ENCODE results near the gene IFT80.

IFT80 gene

DNA sequence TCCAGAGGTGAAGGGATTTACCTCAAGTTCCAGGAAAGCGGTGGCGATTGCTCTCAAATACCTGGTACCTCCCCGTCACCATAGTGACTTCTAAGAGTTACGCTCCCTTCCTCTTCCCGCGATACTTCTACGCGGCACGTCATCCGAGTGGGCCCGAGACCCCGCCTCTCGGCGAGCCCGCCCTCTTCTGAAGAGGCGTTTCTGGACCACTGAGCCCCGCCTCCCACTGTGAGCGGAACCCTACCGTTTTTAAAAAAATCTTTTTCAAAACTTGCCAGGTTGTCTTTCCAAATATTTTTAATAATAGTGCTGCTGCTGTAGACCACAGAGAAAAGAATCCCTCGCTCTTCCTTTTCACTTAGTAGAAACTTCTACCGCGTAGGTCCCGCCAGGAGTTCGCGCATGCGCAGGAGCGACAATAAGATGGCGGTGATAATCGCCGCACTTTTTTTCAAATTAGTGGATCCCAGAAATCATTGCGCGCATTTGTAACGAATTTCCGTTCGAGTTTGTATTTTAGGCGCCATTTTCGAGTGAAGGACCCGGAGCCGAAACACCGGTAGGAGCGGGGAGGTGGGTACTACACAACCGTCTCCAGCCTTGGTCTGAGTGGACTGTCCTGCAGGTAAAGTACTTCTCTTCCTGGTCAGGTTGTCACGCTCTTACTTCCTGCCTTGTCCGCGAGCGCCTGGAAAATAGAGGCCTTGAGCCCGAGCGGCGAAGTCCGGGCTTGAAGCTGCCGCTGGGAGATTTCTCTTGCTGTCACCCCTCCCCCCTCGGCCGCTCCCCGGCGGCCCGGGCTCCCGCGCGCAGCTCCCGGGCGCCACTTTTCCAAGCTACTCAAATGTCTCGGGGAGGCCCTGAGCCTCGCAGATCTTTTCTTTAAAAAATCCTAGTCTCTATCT, at the start of gene IFT80, which contains the start of gene SMC4:
IFT80 (minus strand) TSS at position 101 of the 905 bp plus-strand sequence. CDS start 14,625 bp downstream, outside the sequence.
SMC4 (plus strand) TSS at position 526 of the 905 bp plus-strand sequence. CDS start 1,177 bp downstream, outside the sequence.
- FAIRE-seq: peak; percentile 93

DNA sequence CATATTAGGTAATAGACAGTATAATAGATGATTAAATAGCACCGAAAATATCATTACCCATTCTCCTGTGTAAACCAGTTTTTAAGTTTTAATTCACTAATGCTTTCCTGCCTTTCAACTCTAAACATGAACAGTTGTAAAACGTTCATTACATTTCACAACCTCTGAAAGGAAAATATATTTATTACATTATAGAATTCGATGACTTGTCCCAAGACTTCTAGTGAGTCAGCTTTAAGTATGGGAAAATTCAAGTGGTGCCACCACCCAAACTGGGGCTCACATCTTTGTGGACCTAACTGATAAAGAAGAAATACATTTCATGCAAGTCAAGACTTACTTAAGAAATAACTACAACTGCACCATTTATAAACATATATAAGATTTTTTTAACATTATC, 48.5 kb upstream of the IFT80 start:
- no peak for FAIRE-seq

DNA sequence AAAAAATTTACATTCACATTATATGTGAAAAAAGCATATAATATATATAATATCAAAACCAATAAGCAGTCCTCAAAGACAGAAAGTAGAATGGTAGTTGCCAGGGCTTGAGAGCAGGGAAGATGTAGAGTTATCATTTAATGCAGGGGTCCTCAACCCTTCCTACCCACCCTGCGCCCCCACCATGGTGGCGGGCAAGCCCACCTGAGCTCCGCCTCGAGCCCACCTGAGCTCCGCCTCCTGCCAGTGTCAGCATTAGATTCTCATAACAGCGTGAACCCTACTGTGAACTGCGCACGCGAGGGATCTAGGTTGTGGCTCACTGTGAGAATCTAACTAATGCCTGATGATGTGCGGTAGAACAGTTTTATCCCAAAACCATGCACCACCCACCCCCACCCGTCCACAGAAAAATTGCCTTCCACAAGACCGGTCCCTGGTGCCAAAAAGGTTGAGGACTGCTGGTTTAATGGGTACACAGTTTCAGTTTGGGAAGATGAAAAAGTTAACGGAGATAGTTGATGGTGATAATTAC, 47.6 kb upstream of the IFT80 start:
- no peak for FAIRE-seq

DNA sequence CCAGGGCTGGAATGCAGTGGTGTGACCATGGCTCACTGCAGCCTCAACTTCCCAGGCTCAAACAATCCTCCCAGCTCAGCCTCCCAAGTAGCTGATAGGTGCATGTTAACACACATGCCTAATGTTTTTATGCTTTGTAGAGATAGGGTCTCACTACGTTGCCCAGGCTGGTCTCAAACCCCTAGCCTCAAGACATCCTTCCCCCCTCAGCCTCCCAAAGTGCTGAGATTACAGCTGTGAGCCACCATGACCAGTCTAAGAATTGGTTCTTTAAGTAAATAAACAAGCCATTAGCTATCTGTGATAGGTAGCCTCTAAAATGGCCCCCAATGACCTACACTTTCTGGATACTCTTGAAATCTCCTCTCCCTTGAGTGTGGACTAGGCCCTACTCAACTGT, 46.8 kb upstream of the IFT80 start:
- FAIRE-seq: no peak

DNA sequence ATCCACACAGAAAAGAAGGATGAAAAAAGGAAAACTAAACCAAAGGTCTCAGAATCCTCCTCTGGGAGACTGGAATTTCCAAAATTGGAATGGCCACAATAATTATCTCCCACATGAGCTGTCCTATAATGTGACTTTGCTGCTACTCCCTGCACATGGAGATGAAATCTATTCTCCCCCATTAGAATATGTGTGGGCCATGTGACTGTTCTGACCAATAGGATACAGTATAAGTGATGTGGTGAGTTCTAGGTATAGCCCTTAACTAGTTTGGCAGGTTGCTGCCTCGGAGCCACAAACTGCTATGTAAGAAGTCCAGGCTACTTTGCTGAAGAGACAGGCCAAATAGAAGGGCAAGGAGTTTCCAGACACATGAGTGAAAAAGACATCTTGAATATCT, 45.4 kb upstream of the IFT80 start:
- no peak for FAIRE-seq

DNA sequence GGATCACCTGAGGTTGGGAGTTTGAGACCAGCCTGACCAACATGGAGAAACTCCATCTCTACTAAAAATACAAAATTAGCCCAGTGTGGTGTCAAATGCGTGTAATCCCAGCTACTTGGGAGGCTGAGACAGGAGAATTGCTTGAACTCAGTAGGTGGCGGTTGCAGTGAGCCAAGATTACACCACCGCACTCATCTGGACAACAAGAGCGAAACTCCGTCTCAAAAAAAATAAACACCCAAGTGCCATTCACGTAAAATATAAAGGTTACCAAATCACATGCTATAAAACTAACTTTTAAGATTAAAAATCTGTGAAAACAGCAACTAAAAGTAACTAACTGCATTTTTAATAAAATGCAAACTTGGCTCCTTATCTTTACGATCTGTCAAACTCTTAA, 41.7 kb upstream of the IFT80 start:
- no peak for FAIRE-seq

DNA sequence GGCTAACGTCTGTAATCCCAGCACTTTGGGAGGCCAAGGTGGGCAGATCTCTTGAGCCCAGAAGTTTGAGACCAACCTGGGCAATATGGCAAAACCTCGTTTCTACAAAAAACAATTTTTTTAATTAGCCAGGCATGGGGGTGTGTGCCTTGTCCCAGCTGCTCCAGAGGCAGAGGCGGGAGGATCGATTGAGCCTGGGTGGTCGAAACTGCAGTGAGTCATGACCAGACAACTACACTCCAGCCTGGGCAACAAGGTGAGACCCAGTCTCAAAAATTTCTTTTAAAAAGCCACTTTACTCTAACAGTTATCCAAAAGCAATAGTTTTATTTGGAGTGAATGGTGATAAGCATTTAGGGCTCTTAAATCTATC, 38.0 kb upstream of the IFT80 start:
- FAIRE-seq: no peak

DNA sequence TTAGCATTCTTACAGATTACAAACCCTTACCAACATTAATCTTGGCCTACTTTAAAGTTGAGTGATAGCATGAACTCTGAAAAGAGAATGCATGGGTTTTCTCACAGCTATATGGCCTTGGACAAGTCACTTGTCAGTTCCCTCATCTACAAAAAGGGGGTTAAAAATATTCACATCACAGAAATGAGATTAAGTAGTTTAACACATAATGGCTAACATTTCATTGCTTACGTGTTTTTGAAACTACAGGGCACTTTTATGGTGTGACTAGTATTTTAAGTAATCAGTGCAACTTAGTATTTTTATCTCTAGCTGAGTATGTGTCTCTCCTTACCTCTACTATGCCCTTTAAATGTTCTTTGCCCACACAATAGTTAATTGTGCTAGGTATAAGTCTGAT, 36.7 kb upstream of the IFT80 start:
- FAIRE-seq: peak; percentile 51

DNA sequence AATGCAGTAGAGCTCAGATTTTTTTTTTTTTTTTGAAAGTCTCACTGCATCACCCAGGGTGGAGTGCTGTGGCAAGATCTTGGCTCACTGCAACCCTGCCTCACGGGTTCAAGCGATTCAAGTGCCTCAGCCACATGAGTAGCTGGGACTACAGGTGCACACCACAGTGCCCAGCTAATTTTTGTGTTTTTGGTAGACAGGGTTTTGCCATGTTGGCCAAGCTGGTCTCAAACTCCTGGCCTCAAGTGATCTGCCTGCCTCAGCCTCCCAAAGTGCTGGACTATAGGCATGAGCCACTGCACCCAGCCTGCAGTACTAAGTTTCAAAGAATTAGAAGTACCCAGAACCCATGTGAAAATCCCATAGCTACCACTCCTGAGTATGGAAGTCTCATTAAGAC, 36.1 kb upstream of the IFT80 start:
- no peak for FAIRE-seq

DNA sequence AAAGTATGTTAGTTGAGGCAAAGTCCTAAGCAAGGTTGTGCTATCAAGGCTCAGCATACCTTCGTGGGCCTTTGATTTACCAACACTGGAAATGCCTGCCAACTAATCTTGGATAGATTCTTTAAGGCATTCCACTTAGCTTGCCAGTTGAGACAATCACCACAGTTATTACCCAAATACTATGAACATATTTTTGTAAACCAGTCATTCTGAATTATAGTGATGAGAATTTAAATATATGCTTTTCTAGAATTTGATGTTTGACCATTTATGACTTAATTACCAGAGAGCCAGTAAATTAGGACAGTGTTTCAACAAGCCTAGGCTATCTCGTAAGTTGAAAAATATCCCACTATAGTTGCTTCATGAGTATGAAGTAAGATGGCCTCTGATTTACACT, 35.0 kb upstream of the IFT80 start:
- peak; percentile 17 for FAIRE-seq

DNA sequence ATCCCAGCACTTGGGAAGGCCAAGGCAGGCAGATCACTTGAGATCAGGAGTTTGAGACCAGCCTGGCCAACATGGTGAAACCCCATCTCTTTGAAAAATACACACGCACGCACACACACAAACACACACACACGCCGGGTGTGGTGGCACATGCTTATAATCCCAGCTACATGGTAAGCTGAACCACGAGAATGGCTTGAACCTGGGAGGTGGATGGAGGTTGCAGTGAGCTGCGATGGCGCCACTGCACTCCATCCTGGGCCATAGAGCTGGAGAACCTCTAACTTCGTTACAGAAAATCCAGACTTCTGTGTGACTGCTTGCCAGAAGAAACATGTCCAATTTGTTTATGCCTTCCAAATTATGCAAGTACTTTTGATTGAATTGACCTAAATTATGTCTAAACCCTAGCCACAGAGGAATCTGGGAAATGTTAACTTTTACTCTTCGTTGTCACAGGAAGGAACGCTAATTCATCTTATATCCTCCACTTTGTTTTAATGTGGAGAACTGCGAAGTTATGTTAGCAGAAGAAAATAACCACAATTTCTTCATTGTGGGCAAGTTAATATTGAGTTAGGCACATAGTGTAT, 28.9 kb upstream of the IFT80 start:
- no peak for FAIRE-seq

DNA sequence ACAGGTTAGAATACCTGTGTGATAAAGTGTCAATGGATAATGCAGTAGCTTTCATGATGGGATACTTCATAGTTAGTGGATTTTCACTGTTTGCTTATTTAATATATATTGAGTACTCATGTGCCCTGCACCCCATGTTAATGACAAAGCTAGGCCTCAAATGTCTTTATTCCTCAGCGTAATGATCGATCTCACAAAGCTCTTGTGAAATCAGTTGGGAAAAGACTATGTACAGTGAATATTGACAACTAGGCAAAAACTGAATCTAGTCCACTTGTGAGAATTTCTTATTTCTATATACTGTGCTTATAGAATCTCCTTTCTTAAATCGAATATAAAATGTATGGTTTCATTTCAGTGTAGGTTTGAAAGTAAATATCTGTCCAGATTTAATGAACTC, 18.3 kb upstream of the IFT80 start:
- FAIRE-seq: no peak

DNA sequence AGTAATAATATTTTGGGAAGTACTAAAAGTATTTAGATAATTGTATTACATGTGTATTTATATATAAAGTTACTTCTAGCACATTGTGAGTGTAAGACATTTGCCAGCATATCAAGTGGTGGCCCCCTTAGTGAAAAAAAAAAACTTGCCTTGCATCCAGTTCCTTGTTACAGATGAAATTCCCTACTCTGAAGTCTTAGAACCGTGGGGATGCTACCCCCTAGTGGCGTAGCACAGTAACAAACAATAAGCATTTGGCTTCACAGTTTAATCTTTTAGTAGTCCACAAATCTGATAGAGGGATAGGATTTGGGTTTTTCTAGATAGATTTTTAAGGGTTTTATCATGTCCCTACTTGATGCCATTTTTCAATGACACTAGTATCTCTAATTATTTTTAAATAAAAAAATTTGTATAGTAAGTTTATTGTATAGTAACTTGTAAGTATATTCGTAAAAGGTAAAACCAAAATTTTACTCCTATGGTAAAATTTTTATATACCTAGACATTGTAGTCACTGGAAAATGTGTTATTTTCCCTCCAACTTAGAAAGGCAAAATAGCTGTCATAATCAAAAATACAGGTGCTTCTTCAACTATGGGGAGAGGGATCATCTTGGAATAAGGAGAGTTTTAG, 14.7 kb upstream of the IFT80 start:
- peak; percentile 99 for FAIRE-seq

DNA sequence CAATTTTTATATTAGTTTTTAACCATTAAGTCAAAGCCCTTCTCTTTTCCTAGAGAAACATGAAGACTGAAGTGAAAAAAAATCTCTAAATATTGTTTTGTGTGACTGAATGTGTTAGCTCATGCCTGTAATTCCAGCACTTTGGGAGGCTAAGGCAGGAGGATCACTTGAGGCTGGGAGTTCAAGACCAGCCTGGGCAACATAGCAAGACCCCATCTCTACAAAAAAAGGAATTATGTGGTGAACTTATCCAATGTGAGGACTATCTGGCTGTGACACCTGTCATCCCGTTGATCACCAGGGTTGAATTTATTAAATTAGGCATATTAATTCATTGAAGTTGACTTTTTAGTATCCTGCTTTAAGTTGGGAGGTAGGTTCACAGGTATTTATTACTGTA, 13.5 kb upstream of the IFT80 start:
- no peak for FAIRE-seq

DNA sequence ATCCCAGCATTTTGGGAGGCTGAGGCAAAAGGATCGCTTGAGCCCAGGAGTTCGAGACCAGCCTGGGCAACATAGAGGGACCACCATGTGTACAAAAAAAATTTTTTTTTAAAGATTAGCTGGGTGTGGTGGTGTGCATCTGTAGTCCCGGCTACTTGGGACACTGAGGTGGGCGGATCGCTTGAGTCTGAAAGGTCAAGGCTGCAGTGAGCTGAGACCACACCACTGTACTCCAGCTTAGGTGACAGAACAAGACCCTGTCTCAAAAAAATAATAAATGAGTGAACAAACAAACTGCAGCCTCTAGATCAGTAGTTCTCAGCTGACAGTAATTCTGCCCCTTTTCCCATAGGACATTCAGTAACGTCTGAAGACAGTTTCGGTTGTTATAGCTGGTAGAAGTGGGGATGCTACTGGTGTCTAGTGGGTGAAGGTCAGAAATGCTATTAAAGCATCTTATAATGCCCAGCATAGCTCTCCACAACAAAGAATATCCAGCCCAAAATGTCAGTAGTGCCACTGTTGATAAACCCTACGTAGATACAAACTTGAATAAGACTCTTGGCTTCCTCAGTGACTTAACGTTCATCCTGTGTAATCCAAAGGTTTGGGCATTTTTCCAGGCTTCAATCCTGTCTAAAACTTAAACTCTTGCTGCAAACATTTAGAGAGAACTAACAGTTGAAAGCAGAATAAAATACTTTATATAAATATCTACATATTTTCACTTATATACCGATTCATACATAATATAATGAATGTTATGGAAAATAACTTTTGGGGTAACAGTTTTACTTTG, 11.0 kb upstream of the IFT80 start:
- no peak for FAIRE-seq

DNA sequence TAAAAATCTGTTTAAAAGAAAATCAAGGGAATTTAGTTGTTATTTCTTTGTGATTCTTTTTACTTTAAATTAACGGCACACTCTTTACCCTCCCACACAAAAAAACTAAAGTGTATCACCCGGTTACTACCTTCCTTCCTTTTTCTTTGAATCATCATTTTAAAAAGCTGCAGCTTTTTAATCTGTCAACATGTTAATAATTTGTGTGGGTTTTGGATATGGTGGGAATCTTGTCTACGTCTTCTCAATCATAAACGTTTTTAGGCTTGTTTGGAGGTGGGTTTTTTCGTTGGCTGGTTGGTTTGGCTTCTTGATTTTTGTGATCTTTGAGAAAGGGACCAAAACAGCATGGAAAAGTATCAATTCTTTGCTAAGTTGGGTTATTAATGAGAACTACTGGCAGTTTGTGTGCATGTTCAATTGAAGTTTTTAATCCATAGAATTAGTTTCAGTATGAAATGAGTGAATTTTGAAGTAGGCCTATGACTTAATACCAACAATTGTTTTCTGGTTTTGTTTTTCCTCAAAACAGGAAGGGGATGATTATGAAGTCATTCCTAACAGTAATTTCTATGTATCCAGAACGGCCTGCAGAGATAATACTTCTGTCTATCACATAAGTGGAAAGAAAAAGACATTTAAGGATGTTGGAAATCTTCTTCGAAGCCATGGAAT, 4.9 kb upstream of the IFT80 start:
- no peak for FAIRE-seq

DNA sequence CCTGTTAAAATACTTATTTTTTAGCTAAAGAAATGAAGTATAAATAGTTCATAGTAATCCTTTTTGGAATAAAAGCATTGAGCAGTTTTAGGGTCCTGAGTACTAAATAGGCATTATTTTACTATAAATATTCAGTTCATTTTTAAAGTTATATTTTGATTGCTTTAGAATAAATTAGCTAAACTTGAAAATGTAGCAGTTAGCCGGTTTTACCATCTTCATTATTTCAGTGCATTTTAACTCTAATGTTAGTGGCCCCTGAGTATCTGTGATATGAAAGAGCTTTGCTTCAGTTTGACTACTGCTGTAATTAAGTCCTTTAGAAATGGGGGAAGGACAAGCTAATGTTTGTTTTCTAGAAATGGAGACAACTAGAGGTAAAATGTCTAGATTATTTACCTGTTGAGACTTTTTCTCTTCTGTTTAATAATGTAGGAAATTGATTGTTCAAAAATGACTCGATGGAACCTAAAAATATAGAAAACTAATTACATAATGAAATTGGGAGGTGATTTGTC, 4.1 kb upstream of the IFT80 start:
- no peak for FAIRE-seq

DNA sequence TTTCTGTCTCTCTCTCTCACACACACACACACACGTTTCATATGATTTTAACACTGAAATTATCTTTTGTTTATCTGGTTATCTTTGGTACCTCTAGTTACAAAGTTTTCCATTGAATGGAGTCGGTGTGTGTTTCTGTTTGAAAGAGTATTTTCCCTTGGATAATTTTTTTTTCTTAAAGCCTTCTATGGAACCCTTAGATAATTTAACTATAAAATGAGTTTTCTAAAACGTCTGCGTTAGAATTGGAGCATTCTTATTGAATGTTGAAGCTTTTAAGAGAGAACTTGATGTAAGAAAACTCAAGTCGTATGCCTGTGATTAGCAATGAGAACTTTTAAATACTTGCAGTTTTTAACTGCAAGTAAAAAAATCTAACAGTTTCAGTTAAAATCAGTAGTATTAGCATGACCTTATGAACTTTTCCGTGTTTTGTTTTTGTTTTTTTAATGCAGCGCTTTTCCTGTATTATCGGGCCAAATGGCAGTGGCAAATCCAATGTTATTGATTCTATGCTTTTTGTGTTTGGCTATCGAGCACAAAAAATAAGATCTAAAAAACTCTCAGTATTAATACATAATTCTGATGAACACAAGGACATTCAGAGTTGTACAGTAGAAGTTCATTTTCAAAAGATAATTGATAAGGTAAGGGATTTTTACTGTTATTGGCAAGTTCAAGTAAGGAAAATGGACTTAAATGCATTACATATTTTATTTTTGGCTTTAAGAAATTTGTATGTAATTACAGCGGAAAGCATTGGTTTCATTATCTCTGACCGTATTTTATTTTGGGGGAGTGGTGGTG, 3.4 kb upstream of the IFT80 start:
- FAIRE-seq: no peak

DNA sequence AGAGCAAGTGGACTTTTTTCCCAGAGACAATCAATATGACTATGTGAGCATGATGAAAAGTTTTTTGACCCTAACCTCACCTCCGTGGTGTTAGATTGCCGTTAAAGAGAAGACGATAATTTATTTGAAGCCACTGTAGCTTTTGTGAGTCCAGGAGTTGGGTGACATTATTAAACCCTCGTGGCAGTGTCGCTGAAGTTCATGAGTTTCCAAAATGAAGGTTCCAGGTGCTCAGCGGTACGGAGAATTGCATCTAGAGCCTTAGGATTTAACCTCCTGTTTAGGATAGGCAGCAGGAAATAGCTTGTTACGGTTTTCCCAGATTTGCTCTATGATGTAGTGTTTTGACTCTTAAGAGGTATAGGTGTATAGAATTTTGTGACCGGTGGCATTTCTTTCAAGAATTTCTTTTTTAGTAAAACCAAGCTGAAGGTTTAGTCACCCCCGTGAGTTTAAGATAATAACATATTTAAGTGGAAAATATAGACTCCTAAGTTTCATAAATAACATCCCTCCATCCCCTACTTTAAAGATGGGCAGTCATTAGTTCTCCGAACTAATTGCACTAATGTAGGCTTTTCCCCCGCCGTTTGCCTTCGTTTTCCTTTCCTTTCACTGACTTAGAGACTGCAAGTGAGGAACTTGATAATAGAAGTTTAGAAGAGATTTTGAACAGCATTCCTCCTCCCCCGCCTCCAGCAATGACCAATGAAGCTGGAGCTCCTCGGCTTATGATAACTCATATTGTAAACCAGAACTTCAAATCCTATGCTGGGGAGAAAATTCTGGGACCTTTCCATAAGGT, 2.5 kb upstream of the IFT80 start:
- no peak for FAIRE-seq

DNA sequence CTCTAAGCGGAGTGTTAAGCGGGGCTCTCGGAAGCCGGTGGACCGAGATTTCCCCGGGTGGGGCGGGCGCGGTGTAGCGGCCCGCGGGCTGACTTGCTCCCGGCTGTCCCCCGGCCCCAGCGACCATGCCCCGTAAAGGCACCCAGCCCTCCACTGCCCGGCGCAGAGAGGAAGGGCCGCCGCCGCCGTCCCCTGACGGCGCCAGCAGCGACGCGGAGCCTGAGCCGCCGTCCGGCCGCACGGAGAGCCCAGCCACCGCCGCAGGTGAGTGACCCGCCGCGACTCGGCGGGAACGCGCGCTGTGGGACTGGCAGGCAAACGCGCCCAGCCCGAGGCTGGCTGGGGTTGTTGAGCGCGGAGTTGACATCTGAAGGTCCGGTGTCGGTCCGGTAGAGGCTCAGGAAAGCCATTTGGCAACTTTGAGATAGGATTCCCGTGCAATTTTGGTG, 1.7 kb upstream of the IFT80 start:
- FAIRE-seq: no peak
